SIG-M5 (cell line): ENCODE measurements around the gene CCDC183.
A peak's percentile ranks its signal among the peaks of the same experiment; 100 is the strongest.
"Not testable (repeated sequence)": the region's sequence is repeated elsewhere in the genome, so short reads cannot be mapped to it uniquely, and the experiment has no call there.

Experiments used
- DNase-seq: peaks from one replicate; lab custom pipeline; 2025; lab: John Stamatoyannopoulos, UW

Gene CCDC183

GRCh38 chr9:136785565-136786355 lies 10.4 kb upstream of the CCDC183 start:
- not testable (repeated sequence) for DNase-seq

GRCh38 chr9:136786451-136786850 lies 9.7 kb upstream of the CCDC183 start:
- no peak for DNase-seq

- DNase-seq, result not testable (repeated sequence)
Measured at GRCh38 chr9:136786983-136787382, 9.2 kb upstream of the CCDC183 start.

GRCh38 chr9:136787690-136788400 lies 8.3 kb upstream of the CCDC183 start:
- DNase-seq, result no peak

- not testable (repeated sequence) for DNase-seq
Measured at GRCh38 chr9:136788644-136789522, 7.3 kb upstream of the CCDC183 start.

- DNase-seq, result no peak
Measured at GRCh38 chr9:136789523-136789937, 6.6 kb upstream of the CCDC183 start.

- peak; percentile 89 for DNase-seq
Measured at GRCh38 chr9:136790640-136791515, 5.3 kb upstream of the CCDC183 start, which contains the start of gene TMEM141. TMEM141 (plus strand) TSS chr9:136791344; CDS start chr9:136791371, 27 bp downstream.

GRCh38 chr9:136791516-136792276 lies 4.4 kb upstream of the CCDC183 start:
- DNase-seq, result no peak

- no peak for DNase-seq
Measured at GRCh38 chr9:136792321-136793085, 3.6 kb upstream of the CCDC183 start.

GRCh38 chr9:136793086-136793946 lies 2.8 kb upstream of the CCDC183 start:
- no peak for DNase-seq

GRCh38 chr9:136794281-136794999 lies 1.7 kb upstream of the CCDC183 start:
- DNase-seq, result no peak

GRCh38 chr9:136795000-136795348 lies 1.2 kb upstream of the CCDC183 start:
- no peak for DNase-seq

- DNase-seq, result not testable (repeated sequence)
Measured at GRCh38 chr9:136796775-136797347, 723 bp downstream of the CCDC183 start.

GRCh38 chr9:136798708-136799078 lies 2.6 kb downstream of the CCDC183 start:
- no peak for DNase-seq

GRCh38 chr9:136799079-136799853 lies 3.1 kb downstream of the CCDC183 start:
- DNase-seq, result no peak

GRCh38 chr9:136799854-136800657 lies 3.9 kb downstream of the CCDC183 start:
- DNase-seq, result peak; percentile 23
